SIG-M5 (cell line): ENCODE results near the gene VPS13C.

Source experiments
- DNase-seq: peaks from one replicate; lab custom pipeline; 2025; lab: John Stamatoyannopoulos, UW

Gene VPS13C

GRCh38 chr15:61935493-61935892 lies 124.8 kb downstream of the VPS13C start:
- no peak for DNase-seq

GRCh38 chr15:61929452-61929851 lies 130.8 kb downstream of the VPS13C start:
- DNase-seq: no peak

GRCh38 chr15:61923173-61923572 lies 137.1 kb downstream of the VPS13C start:
- no peak for DNase-seq

- DNase-seq: no peak
These were observed 139.2 kb downstream of the VPS13C start for GRCh38 chr15:61921093-61921492.

- DNase-seq: no peak
These were observed 142.8 kb downstream of the VPS13C start for GRCh38 chr15:61917457-61917856.

GRCh38 chr15:61916104-61916503 lies 144.1 kb downstream of the VPS13C start:
- no peak for DNase-seq

- no peak for DNase-seq
These were observed 144.6 kb downstream of the VPS13C start for GRCh38 chr15:61915640-61916039.

GRCh38 chr15:61910839-61911369 lies 149.3 kb downstream of the VPS13C start:
- no peak for DNase-seq

- DNase-seq: no peak
These were observed 152.0 kb downstream of the VPS13C start for GRCh38 chr15:61908241-61908640.

- no peak for DNase-seq
These were observed 152.5 kb downstream of the VPS13C start for GRCh38 chr15:61907753-61908086.

- no peak for DNase-seq
These were observed 153.1 kb downstream of the VPS13C start for GRCh38 chr15:61906961-61907752.

GRCh38 chr15:61893146-61893545 lies 167.1 kb downstream of the VPS13C start:
- no peak for DNase-seq

- DNase-seq: no peak
These were observed 168.1 kb downstream of the VPS13C start for GRCh38 chr15:61892140-61892539.

- no peak for DNase-seq
These were observed 170.1 kb downstream of the VPS13C start for GRCh38 chr15:61890106-61890505.

GRCh38 chr15:61889706-61890105 lies 170.5 kb downstream of the VPS13C start:
- no peak for DNase-seq

GRCh38 chr15:61888074-61888780 lies 172.0 kb downstream of the VPS13C start:
- no peak for DNase-seq

- no peak for DNase-seq
These were observed 180.2 kb downstream of the VPS13C start for GRCh38 chr15:61880084-61880483.

- DNase-seq: no peak
These were observed 181.0 kb downstream of the VPS13C start for GRCh38 chr15:61879219-61879618.

- DNase-seq: no peak
These were observed 188.2 kb downstream of the VPS13C start for GRCh38 chr15:61871926-61872522.

GRCh38 chr15:61869656-61870055 lies 190.6 kb downstream of the VPS13C start:
- no peak for DNase-seq

- DNase-seq: no peak
These were observed 198.3 kb downstream of the VPS13C start for GRCh38 chr15:61861962-61862361.

- no peak for DNase-seq
These were observed 202.9 kb downstream of the VPS13C start for GRCh38 chr15:61857169-61857829.
